Measurements from ENCODE around the gene TFR2.

DNA sequence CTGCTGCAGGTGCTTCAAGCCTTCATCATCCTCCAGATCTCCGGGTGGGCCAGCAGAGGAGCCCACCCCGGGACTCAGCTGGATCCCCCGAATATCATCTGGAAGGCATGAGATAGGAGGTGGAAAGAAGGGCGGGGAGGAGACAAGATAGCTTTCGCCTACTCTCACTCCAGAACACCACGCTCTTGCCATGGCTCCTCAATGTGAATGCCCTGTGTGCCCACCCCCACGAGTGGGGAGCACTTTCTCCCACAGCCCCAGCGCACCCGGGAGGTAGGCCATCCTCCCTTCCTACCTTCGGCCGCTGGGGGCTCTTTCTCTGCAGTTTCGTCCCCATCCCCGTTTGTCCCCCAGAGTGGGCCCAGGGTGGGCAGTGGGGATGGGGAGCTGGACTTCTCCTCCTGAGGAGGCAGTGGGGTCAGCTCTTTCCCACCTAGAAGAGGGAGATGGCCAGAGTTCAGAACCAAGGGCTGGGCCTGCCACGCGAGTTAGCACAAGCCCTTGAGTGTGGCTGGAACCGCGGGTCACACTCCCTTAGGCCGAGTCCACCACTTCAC, 43.8 kb upstream of the TFR2 start:
- TF ChIP-seq, protein P1, sequence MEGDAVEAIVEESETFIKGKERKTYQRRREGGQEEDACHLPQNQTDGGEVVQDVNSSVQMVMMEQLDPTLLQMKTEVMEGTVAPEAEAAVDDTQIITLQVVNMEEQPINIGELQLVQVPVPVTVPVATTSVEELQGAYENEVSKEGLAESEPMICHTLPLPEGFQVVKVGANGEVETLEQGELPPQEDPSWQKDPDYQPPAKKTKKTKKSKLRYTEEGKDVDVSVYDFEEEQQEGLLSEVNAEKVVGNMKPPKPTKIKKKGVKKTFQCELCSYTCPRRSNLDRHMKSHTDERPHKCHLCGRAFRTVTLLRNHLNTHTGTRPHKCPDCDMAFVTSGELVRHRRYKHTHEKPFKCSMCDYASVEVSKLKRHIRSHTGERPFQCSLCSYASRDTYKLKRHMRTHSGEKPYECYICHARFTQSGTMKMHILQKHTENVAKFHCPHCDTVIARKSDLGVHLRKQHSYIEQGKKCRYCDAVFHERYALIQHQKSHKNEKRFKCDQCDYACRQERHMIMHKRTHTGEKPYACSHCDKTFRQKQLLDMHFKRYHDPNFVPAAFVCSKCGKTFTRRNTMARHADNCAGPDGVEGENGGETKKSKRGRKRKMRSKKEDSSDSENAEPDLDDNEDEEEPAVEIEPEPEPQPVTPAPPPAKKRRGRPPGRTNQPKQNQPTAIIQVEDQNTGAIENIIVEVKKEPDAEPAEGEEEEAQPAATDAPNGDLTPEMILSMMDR (conservative IDR thresholded peaks at IDR 0.05): no peak
- TF ChIP-seq EZH2 (IDR thresholded peaks at IDR 0.05; ENCODE audit: low read depth): no peak
